GM06990 (cell line): Measurements from ENCODE around the gene SHISA5.
"Not testable (repeated sequence)": the region's sequence is repeated elsewhere in the genome, so short reads cannot be mapped to it uniquely, and the experiment has no call there.

Experiments
- DNase-seq: peaks from one replicate; pipeline ENCODE4 v3.0.0-alpha.2; 2011; ENCODE audit not compliant: insufficient read length; ENCODE audit errors: extremely low read depth
- H3K27me3 ChIP-seq: replicated peaks from 2 replicates; pipeline ENCODE4 v1.6.0; 2011; ENCODE audit warnings: low read length; ENCODE audit not compliant: control insufficient read depth, insufficient read depth
- H3K36me3 ChIP-seq: 2 replicates; pipeline ENCODE4 v1.5.1; 2011; ENCODE audit warnings: low read length; ENCODE audit not compliant: control insufficient read depth, insufficient read depth
- H3K4me3 ChIP-seq: replicated peaks from 2 replicates; pipeline ENCODE4 v1.5.1; 2011; ENCODE audit warnings: low read depth, mild to moderate bottlenecking, control low read depth, low read length
- TF ChIP-seq, protein P1 (sequence below): IDR thresholded peaks from 2 replicates; pipeline ENCODE4 v1.5.1; 2011; ENCODE audit warnings: low read length, control low read depth, mild to moderate bottlenecking, inconsistent platforms; ENCODE audit not compliant: insufficient read depth, poor library complexity, severe bottlenecking

The SHISA5 gene

GRCh38 chr3:48478626-48479555 lies 25.1 kb downstream of the SHISA5 start:
- DNase-seq, result peak; percentile 57
- Histone ChIP-seq H3K27me3 (no peaks in the 10 kb centered on the region), H3K4me3 (peak overlapping the region; percentile 42), H3K36me3 (no peaks in the 10 kb centered on the region)
- TF ChIP-seq, protein P1, sequence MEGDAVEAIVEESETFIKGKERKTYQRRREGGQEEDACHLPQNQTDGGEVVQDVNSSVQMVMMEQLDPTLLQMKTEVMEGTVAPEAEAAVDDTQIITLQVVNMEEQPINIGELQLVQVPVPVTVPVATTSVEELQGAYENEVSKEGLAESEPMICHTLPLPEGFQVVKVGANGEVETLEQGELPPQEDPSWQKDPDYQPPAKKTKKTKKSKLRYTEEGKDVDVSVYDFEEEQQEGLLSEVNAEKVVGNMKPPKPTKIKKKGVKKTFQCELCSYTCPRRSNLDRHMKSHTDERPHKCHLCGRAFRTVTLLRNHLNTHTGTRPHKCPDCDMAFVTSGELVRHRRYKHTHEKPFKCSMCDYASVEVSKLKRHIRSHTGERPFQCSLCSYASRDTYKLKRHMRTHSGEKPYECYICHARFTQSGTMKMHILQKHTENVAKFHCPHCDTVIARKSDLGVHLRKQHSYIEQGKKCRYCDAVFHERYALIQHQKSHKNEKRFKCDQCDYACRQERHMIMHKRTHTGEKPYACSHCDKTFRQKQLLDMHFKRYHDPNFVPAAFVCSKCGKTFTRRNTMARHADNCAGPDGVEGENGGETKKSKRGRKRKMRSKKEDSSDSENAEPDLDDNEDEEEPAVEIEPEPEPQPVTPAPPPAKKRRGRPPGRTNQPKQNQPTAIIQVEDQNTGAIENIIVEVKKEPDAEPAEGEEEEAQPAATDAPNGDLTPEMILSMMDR, result no peak

- TF ChIP-seq, protein P1, result no peak
- no peaks in the 10 kb centered on the region for H3K27me3 ChIP-seq
- no peak for DNase-seq
- no peak overlapping the region; the same call in none of the 2 replicates for H3K4me3 ChIP-seq
- no peaks in the 10 kb centered on the region for H3K36me3 ChIP-seq
These were observed 25.9 kb downstream of the SHISA5 start for GRCh38 chr3:48477959-48478520.

DNA sequence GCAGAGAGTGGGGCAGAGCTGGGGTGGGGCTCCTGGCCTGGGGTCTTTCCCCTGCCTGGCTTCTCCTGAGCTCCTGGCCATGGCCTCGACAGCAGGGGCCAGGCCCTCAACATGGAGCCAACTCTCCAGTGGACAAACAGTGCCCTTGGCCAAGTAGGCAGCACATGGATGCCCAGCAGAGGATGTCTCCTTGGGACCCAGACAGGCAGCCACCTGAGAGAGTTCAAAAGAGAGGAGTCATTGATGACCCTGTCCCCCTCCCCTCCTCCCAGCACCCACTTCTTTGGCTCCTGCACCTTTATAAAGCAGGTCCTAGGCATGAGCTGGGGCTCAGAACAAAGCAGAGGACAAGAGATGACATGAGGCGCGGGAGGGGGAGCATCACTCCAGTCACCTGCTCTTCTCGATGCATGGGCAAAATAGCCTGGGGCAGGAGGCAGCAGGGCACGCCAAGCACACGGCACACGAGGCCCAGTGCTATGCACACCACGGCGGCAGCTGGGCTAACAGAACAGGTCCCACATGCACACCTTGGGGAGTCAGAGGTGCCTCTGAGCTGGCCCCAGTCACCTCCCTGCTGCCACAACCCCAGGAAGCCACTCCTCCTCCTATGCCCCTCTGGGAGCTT lies 27.4 kb downstream of the SHISA5 start:
- Histone ChIP-seq H3K36me3 (no peaks in the 10 kb centered on the region; the same call in 1 of the 2 replicates), H3K4me3 (no peak overlapping the region), H3K27me3 (no peaks in the 10 kb centered on the region)
- TF ChIP-seq, protein P1, result no peak
- DNase-seq, result no peak

DNA sequence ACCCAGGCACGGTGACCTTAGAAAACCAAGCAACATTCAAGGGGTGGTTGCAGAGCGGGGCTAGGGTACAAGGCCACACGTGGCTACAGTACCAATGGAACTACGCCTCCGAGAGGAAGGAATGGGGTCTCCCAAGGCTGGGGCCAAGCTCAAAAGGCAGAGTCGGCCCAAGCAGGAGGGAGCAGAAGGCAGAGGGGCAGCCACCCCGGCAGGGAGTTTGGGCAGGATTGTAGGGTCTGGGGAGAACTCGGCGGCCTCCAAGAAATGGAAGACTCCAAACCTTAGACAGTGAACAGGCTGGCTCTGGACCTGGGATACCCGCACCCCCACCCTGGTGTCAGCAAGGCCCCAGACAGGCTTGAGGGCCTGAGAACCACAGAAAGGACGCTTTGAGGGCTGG lies 28.8 kb downstream of the SHISA5 start:
- H3K4me3 ChIP-seq, result no peak overlapping the region
- no peak for DNase-seq
- H3K27me3 ChIP-seq, result no peaks in the 10 kb centered on the region
- TF ChIP-seq, protein P1, result no peak
- H3K36me3 ChIP-seq, result peaks cover 3% of the 10 kb centered on the region

DNA sequence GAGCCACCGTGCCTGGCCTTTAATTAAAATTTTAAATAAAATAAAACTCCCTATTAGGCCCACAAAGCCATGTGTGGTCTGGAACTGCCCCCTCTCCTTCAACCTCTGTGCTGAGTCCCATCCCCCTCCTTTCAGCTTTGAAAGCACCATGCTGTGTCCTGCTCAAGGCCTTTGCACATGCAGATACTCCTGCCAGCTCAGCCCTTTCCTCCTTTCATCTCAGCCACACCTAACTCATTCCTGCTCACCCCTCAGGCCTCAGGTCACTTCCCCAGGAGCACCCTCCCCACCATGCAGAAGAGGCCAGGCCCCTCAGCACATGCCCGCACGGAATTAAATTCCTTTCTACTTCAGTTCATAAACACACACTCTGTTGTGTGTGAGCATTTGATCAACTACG lies 29.4 kb downstream of the SHISA5 start:
- DNase-seq, result no peak
- H3K27me3 ChIP-seq, result no peaks in the 10 kb centered on the region
- peaks cover 6% of the 10 kb centered on the region for H3K36me3 ChIP-seq
- H3K4me3 ChIP-seq, result no peak overlapping the region
- TF ChIP-seq, protein P1, result no peak

- H3K4me3 ChIP-seq, H3K27me3 ChIP-seq, DNase-seq: not testable (repeated sequence)
- peaks cover 10% of the 10 kb centered on the region for H3K36me3 ChIP-seq
These were observed 29.9 kb downstream of the SHISA5 start for GRCh38 chr3:48474031-48474430.
